ENCODE measurements around the gene ZNF576.
"Not testable (repeated sequence)": the region's sequence is repeated elsewhere in the genome, so short reads cannot be mapped to it uniquely, and the experiment has no call there.

DNA sequence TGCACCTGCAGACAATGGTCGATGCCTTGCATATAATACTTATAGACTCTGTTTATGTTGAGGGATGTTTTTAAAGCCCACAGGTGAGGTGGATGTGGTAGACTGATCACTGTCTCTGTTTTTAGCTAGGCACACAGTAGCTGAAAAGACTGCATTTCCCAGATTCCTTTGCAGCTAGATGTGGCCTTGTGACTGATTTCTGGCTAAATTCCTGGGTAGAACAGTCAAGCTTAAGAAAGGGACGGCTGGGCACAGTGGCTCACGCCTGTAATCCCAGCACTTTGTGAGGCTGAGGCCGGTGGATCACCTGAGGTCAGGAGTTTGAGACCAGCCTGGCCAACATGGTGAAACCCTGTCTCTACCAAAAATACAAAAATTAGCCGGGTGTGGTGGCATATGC, 3.9 kb downstream of the ZNF576 start:
- not testable (repeated sequence) for TF ChIP-seq CTCF (IDR thresholded peaks at IDR 0.05; ENCODE audit: insufficient read depth, low read depth, low read length); EZH2 (IDR thresholded peaks at IDR 0.05; ENCODE audit: insufficient read depth, low read length)
